Hindlimb muscle (tissue), 1 donor: ENCODE results near the gene KSR1. TPM values are rescaled to one million over a fixed set of nuclear protein-coding genes. Genes with fewer than 3 reads are reported as not detected.
"Not testable (repeated sequence)": the region's sequence is repeated elsewhere in the genome, so short reads cannot be mapped to it uniquely, and the experiment has no call there.

Experiments
- DNase-seq: peaks from one replicate; pipeline ENCODE4 v3.0.0-alpha.2; 2013
- polyA plus RNA-seq: library from polyadenylated mRNA; unstranded; fragments of 120-200 nt; gene quantifications from one replicate; pipeline ENCODE4 v1.2.1, GENCODE V29; 2013; ENCODE audit not compliant: insufficient read length

The KSR1 gene
- polyA plus RNA-seq, 1 donor = 131 TPM

- DNase-seq = no peak
Measured at GRCh38 chr17:27496005-27496404, 39.8 kb downstream of the KSR1 start.

GRCh38 chr17:27496437-27496943 is 40.2 kb downstream of the KSR1 start:
- DNase-seq = no peak

- DNase-seq = no peak
Measured at GRCh38 chr17:27496971-27497370, 40.7 kb downstream of the KSR1 start.

- DNase-seq = no peak
Measured at GRCh38 chr17:27497696-27498095, 41.4 kb downstream of the KSR1 start.

- no peak for DNase-seq
Measured at GRCh38 chr17:27498615-27499309, 42.5 kb downstream of the KSR1 start.

GRCh38 chr17:27499451-27500265 is 43.4 kb downstream of the KSR1 start:
- DNase-seq = no peak

- not testable (repeated sequence) for DNase-seq
Measured at GRCh38 chr17:27501338-27501737, 45.1 kb downstream of the KSR1 start.

- DNase-seq = peak; percentile 55
Measured at GRCh38 chr17:27502526-27503324, 46.5 kb downstream of the KSR1 start.

GRCh38 chr17:27503611-27504010 is 47.4 kb downstream of the KSR1 start:
- DNase-seq = no peak

GRCh38 chr17:27504188-27504995 is 48.1 kb downstream of the KSR1 start:
- DNase-seq = no peak

- no peak for DNase-seq
Measured at GRCh38 chr17:27506348-27507218, 50.3 kb downstream of the KSR1 start.

GRCh38 chr17:27511168-27511883 is 55.1 kb downstream of the KSR1 start:
- DNase-seq = no peak

GRCh38 chr17:27512031-27512430 is 55.8 kb downstream of the KSR1 start:
- DNase-seq = peak; percentile 66

GRCh38 chr17:27512511-27513346 is 56.5 kb downstream of the KSR1 start:
- no peak for DNase-seq

GRCh38 chr17:27513849-27514248 is 57.6 kb downstream of the KSR1 start:
- no peak for DNase-seq

GRCh38 chr17:27514595-27515413 is 58.6 kb downstream of the KSR1 start:
- no peak for DNase-seq

GRCh38 chr17:27518048-27518447 is 61.8 kb downstream of the KSR1 start:
- DNase-seq = no peak
